ENCODE results near the gene DCDC2.

GRCh38 chr6:24272148-24272547 is 85.7 kb downstream of the DCDC2 start:
- TF ChIP-seq CTCF (IDR thresholded peaks at IDR 0.05; ENCODE audit: low read depth, low read length, missing input control) (no peak), YY1 (IDR thresholded peaks at IDR 0.05) (no peak), REST (IDR thresholded peaks at IDR 0.05) (no peak), GABPA (IDR thresholded peaks at IDR 0.05 in 1 of 2, conservative IDR thresholded peaks at IDR 0.05 in 1 of 2) (no peak), RXRA (IDR thresholded peaks at IDR 0.05) (no peak), NR2F2 (IDR thresholded peaks at IDR 0.05) (no peak), JUND (IDR thresholded peaks at IDR 0.05) (no peak), ZBTB33 (IDR thresholded peaks at IDR 0.05) (no peak), EGR1 (IDR thresholded peaks at IDR 0.05; ENCODE audit: low read depth in 2 of 2) (no peak)

All from liver (tissue), 3 donors.